HG03095 (cell line): Measurements from ENCODE around the gene ABHD14A.
A peak's percentile ranks its signal among the peaks of the same experiment; 100 is the strongest.
"Not testable (repeated sequence)": the region's sequence is repeated elsewhere in the genome, so short reads cannot be mapped to it uniquely, and the experiment has no call there.

ENCODE experiments used
- ATAC-seq: cut with Tn5 transposase; IDR thresholded peaks from one replicate; pipeline ENCODE4 v1.9.1; 2021; ENCODE audit warnings: moderate library complexity; ENCODE audit not compliant: unreplicated experiment

Gene ABHD14A

DNA sequence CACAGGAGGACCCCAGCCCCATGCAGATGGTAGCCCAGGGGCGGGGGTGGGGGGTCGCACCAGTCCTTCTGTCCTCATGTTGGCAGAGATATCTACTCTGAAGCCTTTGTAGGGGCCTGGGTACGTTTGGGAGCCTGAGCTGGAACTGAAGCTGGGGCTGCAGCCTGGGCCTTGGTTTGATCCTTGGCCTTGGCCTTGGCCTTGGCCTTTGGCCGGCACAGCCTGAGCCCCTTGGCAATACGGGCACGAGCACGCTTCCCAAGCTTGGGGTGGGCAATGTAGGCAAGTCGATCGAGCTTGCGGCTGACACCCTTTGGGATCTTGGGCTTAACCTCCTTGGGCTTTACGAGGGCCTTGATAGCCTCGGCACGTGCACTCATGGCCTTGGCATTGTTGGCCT is 18.8 kb downstream of the ABHD14A start:
- not testable (repeated sequence) for ATAC-seq

DNA sequence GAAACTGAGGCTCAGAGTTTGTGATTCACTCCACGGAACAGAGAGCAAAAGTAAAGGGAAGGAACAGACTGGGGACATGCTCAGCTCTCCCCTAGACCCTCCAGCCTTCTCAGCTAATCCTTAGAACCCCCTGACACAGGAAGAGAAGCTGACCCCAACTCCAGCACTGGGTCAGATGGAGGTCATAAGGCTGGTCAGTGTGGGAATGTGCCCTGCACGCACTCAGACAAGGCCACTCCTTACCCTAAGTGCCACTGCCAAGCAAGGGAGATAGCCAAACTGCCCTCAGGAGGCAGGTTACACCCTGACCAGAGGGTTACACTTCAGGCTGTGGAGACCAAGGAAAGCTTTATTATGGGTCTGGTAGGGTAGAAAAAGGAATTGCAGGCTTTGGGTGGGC is 19.7 kb downstream of the ABHD14A start:
- no peak for ATAC-seq

DNA sequence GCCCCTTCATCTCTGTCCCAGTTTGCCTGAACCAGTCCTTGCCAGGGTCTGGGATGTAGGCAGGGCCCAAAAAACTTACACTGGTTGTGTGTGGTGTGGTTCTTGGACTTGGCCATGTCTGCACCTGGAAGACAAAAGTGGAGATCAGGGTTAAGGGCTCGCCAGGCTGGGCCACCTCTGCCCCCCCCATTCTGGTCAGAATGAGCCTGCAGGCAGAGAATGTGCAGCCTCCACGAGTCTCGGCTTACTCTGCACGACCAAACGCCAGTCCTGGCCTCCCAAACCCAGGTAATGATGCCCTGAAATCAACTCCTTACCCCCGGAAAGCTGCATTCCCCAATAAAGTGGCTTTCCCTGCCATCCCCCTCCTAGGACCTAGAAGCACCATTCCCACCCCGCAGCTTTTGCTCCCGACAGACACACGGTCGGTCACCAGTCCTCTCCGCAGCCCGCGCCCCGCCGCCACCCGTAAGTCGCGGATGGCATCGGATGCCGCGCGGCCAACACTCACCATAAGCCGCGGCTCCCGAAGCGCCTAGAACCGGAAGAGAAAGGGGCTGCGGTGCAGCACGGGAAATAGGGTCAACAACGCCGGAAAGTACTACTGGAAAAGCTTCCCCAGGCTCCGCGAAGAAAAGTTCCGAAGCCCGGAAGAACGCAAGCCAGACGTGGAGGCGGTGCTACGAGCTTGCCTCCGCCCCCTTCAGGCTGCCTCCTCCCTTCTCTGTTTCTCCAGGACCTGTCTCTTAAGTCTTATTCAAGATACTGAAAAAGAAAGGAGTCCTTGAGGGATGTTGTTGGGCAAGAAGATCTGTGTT is 20.7 kb downstream of the ABHD14A start, which contains the start of gene RPL29:
Gene RPL29 (minus strand): TSS at position 550 of the 818 bp plus-strand sequence. CDS start 434 bp downstream, at position 116.
- peak; percentile 85 for ATAC-seq

DNA sequence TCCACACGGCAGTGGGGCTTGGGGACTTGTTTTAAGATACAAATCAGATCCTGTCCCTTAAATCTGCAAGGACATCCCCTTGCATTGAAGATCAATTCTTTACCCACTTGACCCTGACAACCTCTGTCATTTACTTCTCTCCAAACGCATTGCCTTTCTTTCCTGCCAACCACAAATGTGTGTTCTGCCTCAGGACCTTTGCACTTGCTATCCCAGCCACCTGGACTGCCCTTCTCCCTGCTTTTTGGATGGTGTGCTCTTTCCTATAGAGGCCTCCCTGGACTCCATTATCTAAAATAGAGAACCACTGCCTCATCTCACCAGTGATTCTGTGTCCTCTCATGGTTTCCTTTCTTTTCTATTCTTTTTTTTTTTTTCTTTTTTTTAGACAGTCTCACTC is 22.3 kb downstream of the ABHD14A start:
- ATAC-seq: no peak

DNA sequence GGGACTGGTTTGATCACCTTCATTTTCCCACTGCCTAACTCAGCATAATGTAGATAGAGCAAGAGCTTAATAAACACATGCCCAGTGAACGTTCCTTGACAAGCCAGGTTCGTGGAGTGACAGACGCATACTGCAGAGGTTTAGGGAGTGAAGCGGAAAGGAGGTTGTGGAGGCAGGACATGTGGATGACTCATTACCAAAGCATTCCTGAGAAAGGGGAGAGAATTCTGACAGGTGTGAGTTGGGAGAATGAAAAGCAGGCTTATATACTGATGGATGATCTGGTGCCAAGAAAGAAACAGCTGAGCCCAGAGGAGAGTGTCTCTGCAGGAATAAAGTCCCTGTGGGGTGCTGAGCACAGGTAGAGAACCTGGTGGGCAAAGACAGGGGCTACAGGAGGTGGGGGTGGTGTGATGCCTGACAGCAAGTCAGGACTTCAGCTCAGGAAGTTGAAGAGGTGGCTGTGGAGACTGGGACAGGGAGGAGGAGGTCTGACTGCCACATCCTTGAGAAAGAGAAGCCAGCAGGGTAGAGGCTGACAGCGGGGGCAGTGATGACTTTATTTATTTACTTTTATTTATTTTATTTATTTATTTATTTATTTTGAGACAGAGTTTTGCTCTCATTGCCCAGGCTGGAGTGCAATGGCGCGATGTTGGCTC is 23.2 kb downstream of the ABHD14A start:
- ATAC-seq: no peak

DNA sequence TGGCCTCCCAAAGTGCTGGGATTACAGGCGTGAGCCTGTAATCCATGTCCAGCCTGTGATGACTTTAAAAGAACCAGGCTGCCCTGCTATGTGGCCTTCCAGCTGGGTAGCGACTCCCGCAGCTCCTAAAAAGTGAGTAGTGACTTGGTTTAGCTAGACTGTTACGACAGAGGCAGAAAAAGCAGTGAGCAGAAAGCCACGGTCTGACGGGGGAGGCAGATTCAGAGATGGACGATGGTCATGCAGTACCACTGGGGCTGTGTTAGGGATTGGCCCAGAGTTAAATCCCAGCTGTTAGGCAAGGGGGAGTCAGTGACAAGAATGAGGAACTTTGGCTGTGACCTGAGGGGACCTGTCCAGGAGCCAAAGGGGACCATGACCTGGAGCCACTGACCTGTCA is 23.9 kb downstream of the ABHD14A start:
- ATAC-seq: no peak

DNA sequence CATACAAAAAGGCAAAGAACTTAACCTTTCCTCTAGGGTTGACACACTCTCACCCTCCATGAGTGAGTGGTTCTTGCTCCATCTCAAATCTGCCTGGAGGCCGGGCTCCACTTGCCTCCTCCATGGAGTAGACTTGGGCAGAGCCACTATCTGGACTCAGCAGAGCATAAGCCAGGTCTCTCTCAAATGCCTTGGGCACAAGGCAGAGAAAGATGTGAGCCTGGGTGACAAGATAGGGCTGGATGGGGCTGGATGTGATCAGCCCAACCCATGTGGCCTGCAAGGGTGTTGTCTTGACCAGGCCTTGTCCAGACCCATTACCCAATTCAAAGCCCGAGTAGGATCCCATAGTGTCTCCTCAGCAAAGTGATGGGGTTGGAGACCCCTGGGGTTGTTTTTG is 25.0 kb downstream of the ABHD14A start:
- ATAC-seq: no peak

DNA sequence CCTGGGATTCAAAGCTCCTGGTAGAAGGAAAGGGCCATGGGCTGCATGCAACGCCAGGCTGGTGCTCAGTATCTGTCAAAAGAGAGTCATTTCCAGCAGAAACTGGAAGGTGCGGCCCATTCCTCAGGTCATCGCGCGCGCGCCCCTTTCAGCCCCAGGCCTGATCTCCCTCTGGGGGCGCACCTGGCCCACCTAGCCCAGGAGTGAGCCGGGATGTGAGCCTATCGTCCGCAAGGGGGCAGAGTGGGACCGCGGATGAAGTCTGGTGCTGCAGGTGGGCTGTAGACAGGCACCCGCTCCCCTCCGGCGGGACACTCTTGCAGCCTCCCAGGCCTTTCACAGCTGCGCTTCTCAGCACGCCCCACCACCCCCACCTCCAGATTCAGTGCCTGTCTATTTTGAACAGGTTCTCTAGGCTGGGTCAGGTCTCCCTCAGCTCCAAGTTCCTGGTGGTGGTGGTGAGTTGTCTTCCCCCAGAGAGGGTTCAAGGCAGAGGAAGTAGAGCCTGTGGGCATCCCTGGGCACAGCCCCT is 26.6 kb downstream of the ABHD14A start:
- peak; percentile 78 for ATAC-seq

DNA sequence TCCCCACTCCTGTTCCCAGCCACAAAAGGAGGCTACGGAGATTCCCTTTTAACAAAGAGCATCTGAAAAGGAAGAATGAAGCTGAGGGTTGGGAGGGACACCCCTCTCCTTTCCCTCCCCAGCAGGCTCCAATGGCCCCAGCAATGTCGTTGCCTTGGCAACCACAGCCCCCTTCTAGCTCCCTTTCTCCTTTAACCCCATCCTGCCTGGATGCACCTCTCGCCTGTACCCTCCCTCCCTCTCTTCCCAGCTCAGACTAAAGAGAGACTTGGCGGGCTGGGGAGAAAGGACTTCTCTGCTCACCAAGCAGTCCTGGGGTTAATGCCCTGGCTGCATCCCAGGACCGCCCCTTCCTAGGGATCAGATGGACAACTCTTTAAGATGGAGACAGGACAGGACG is 27.9 kb downstream of the ABHD14A start:
- ATAC-seq: no peak

DNA sequence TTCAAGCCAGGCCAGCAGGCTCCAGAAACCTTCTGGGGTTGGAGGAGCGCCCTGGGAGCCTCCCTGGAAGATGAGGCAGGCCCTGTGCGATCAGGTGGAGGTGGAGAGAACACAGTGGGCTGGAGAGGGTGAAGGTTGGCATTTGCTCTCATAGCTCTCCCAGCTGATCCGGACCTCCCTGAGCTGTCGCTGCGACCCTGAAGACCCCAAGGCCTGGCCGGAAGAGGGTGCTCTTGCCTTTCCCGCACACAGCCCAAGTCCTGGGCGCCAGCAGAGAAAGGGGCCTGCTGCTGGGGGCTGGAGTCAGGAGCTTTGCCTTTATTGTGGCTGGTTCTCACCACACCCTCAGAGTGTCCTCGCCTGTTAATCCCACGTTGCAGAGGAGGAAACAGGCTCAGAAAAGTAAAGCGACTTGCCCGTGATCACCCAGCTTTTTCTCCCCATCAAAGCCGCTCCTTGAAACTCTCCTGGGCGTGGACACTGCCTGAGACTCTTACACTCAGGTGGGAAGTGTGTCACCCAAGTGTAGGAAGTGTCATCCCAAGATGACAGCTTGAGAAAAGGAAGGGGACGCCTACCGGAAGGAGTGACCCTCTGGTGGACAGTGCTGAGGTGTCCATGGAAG is 29.4 kb downstream of the ABHD14A start:
- ATAC-seq: no peak

DNA sequence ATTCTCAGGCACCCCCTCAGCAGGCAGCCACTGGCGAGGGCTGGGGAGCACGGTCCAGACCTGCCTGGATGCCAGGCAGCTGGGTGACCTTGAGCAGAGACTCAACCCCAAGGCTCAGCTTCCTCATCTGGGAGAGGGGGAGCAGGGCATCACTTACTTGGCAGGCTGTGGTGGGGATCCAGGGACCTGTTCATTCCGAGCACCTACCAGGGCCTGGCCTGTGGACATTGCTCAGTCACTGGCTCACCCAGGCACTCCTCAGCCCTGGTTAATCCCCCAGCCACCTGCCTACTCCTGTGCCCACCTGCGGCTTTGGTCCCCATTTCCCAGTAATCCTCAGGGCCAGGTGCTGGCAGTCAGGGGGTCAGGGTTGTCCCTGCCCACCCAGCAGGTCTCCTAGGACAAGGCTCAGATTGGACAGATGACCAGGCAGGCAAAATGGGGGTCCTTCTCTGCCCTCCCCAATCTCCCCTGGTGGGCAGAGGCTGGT is 30.1 kb downstream of the ABHD14A start:
- ATAC-seq: no peak

DNA sequence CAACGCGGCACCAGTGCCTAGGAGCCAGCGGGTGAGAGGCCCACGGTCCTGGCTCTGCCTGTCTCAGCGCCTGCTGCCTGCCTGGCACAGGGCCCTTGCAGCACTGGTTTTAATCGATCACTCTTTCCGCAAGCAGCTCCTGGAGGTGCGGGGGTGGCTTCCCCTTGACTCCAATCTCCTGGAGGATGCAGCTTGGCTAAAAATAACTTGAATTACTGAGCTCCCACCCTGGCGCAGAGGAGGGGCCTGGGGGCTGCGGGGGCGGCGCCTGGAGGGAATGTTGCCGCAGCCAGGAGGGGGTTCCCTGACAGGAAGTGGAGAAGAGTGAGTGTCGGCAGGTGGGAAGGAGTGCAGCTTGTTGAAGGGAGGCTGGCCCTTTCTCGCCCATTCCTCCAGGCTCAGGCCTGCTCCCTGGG is 30.7 kb downstream of the ABHD14A start:
- no peak for ATAC-seq

DNA sequence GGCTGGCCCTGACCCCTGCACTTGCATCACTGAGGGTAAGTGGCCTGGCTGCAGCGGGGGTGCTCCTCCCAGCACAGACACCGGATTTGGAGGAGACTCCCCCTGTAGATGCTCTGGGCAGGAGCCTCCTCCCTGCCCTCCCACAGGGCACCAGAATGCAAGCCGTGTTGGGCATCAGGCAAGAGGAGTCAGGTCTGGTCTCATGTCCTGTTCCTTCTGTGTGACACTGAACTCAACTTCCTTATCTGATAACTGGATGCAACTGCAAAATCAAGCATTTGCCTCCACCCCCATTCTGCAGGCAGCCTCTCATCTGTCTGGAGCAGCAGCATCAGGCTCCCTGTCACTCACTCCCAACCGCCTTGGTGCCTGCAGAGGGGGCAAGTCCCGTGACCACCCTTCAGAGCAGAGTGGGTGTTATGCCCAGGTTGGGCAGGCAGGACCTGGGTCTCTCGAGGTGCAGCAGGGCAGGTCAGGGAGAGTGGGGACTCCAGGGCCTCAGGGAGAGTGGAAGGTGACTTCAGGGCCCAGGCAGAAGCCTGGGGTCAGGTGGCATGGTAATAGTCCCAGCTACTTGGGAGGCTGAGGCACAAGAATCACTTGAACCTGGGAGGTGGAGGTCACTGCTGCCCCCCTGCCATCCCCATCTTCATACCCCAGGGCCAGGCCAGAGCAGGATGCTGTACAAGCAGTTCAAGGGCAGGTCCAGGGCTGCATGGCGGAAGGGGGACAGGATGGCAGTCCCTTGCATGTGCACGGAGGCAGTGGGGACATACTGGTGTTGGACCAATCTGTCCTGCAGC is 31.4 kb downstream of the ABHD14A start:
- no peak for ATAC-seq

DNA sequence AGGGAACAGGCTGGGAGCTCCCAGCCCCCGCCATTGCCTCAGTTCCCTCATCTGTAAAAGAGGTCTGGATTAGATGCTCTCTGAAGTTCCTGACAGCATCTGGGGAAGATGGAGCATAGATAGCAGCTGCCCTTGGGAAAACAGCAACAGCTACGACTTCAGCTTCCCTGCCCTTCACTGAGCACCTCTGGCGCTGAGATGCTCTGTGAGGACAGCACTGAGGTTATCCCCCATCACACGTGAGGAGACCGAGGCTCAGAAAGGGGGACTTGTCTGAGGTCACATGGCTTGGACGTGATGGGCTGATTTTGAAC is 31.9 kb downstream of the ABHD14A start:
- ATAC-seq: no peak

DNA sequence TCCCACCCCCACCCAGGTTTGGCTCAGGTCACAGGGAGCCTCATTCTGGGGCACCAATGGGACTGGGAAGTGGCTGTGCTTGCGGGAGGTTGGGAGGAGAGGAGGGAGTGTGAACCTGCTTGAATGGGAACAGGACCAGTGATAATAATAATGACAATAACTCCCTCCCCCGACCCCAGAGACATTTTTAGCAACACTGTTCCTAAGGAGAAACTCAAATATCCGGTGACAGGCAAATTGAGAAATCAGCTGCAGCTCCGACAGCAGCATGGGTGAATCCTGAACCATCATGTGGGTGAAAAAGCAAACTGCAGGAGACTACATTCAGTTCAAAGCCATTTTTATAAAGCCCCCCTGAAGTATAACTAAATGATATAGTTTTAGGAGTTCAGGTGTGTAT is 32.4 kb downstream of the ABHD14A start:
- ATAC-seq: no peak

DNA sequence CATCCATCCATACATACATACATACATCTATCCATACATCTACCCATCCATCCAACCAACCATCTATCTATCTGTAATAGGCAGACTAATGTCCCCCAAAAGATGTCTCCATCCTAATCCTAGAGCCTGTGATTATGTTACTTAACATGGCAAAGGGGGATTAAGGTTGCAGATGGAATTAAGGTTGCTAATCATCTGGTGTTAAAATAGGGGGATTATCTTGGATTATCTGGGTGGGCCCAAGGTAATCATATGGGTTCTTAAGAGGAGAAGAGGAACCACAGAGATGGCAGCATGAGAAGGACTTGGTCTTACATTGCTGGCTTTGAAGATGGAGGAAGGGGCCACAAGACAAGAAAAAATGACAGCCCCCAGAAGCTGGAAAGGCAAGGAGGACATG is 35.6 kb downstream of the ABHD14A start:
- no peak for ATAC-seq

DNA sequence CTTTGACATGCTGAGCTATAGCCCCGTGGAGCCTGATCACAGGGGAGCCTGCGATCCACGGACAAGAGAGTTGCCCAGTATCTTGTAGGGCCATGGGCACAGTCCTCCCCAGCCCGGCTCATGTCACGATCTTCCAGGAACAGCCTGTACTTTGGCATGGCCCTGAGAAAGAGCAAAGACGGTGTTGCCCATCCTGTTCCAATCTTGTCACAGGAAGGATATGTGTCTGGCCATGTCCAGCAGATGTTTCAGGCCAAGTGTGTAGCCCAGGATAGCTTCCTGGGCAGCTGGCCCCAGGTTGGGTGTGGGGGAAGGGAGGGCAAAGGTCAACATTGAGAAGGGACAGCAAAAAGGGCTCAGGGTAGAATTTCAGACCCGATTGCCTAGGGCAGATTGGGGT is 37.8 kb downstream of the ABHD14A start:
- ATAC-seq: no peak

DNA sequence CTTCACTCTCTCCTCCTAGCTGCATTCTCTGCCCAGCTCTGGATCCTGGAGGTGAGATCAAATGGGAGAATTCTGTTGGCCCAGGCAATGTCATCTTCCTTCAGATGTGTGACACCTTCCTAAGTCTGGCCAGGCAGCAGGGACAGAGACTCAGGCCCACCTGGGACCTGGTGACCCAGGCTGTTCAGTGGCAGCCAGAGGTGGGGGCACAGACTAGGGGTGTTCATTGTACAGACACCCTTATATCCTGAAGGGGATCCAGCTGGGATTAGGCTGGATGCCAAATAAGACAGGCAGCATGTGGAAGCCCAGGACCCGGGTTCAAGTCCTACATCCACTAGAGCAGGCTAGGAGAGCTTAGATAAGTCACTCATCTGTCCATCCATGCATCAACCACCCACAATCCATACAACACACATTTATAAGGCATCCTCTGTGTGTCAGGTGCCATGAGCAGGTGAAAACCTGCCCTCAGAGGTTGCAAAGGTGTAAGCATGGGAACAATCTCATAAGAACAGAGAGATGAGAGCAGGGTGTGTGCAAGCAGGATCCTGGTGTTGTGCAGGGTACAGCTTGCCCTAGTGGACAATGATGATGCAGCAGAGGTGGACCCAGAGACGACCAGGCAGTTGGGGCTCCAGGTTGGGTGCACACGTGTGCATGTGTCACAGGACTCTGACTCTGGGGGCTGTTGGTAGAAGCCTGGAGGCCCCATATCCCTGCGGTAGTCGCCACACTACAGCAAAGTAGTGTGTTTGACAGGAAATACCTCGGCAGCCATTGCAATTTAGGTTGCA is 39.1 kb downstream of the ABHD14A start:
- no peak for ATAC-seq

DNA sequence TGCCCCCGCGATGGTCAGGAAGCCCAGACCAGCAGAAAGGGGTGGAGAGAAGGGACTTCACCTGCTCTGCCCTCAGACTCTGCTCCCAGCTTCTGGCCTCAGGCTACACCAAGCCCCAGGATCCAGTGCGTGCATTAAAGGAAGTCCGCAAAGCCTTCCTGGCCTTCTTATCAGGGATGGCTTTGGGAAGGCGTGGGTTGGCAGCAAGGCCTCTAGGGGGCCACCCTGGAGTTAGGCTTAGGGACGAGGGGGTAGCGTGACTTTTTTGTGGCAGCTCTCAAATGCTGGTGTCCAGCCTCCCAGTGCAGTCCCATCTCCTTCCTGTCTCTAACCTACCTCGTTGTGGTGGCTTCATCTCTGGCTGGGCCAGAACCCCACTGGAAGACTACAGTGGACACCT is 39.7 kb downstream of the ABHD14A start:
- no peak for ATAC-seq
